Peyer's patch (tissue), 4 donors: Measurements from ENCODE around the gene RAB33B. TPM values are rescaled to one million over a fixed set of nuclear protein-coding genes. Genes with fewer than 3 reads are reported as not detected.

ENCODE experiments used
- DNase-seq, 3 donors: peaks; one replicate each; pipeline ENCODE4 v3.0.0-alpha.2; 2017 to 2019
- H3K27ac ChIP-seq, 4 donors: fragments of 200-600 bp; sonication (generic); one replicate each; pipeline ENCODE4 v1.5.1; 2016 to 2019
- H3K27me3 ChIP-seq, 2 donors: fragments of 200-600 bp; sonication (generic); one replicate each; pipeline ENCODE4 v1.5.1; 2019
- H3K36me3 ChIP-seq, 3 donors: fragments of 200-600 bp; sonication (generic); one replicate each; pipeline ENCODE4 v1.5.1; 2016 to 2019
- H3K4me1 ChIP-seq, 4 donors: fragments of 200-600 bp; sonication (generic); one replicate each; pipeline ENCODE4 v1.5.1; 2016 to 2019
- H3K4me3 ChIP-seq, 4 donors: fragments of 200-600 bp; sonication (generic); 1 replicate in 3 of 4; 2 replicates in 1 of 4; pipeline ENCODE4 v1.5.1; 2016 to 2019; ENCODE audit warnings: mild to moderate bottlenecking in 1 of 4
- H3K9me3 ChIP-seq, 4 donors: fragments of 200-600 bp; sonication (generic); one replicate each; pipeline ENCODE4 v1.5.1; 2016 to 2019; ENCODE audit warnings: mild to moderate bottlenecking in 1 of 4
- POLR2A ChIP-seq, 2 donors: fragments of 450-650 bp; IDR thresholded peaks; one replicate each; pipeline ENCODE4 v1.5.1; 2017; ENCODE audit warnings: antibody characterized with exemption in 2 of 2, mild to moderate bottlenecking in 2 of 2, moderate library complexity in 2 of 2
- total RNA-seq, 4 donors: library from RNA; depleted of rRNA; stranded (reverse); fragments of >200 nt; gene quantifications; one replicate each; pipeline ENCODE4 v1.1.0, GENCODE V29; 2016
- TF ChIP-seq, protein P1 (sequence below), 6 experiments: fragments of 450-650 bp in 4 of 6; fragments of 200-600 bp in 2 of 6; sonication (generic) in 1 of 6; IDR thresholded peaks; one replicate each; pipeline ENCODE4 v1.5.1; 2017 to 2019; ENCODE audit warnings: antibody characterized with exemption in 6 of 6, mild to moderate bottlenecking in 3 of 6, moderate library complexity in 1 of 6

RAB33B gene
- total RNA-seq, 4 donors from 2014 or later, result 5.3 to 8.3 (median 6.6) TPM

DNA sequence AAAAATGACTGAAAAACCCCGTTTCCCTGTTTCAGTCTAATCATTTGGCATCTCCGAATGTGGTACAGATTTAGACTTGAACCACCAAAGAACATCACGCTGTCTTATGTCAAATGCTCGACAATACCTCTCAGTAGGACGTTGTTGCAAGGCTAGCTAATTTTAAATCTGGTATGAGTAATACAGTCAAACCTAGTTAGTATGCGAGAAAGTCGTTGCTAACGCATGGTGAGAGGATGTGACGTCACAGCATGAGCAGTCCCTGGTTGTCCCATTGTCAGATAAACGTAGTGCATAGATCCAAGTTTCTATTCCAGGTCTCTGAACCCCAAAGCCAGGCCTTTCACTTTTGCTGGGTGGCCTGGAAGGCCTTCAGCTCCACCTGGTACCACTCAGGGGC is 57.4 kb downstream of the RAB33B start:
- Histone ChIP-seq H3K9me3 (no peaks in the 10 kb centered on the region), H3K27me3 (no peaks in the 10 kb centered on the region), H3K4me3 (no peak overlapping the region), H3K27ac (no peak overlapping the region), H3K36me3 (peaks cover 0 to 52% (median 0%) of the 10 kb centered on the region in 3 donors), H3K4me1 (no peaks in the 10 kb centered on the region)
- no peak for TF ChIP-seq POLR2A (IDR thresholded peaks at IDR 0.05)
- no peak for DNase-seq

DNA sequence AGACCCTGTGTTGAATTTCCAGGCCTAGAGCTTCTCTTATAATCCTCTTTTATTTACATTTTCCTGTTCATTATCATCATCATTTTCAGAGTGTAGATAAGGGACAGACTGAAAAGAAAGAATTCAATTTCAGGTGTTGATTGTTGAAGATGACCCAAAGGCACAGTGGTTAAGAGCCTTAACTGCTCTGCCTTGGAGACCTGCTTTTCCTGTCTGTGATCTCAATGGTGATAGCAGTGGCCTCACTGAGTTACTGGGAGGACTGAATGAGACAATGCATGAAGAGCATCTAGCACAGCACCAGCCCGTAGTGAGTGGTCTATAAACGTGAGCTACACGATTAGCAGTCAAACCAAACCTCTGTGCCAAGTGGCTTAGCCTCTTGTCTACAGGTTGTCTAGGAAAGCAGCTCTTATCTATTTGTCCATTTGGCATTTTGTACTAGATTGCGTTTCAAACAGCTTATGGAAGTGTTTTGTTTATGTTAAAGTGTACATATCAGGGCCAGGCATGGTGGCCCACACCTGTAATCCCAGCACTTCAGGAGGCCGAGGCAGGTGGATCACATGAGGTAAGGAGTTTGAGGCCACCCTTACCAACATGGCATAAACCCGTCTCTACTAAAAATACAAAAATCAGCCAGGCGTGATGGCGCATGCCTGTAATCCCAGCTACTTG is 60.6 kb downstream of the RAB33B start:
- peaks cover 0 to 72% (median 0%) of the 10 kb centered on the region in 3 donors for H3K36me3 ChIP-seq
- no peak overlapping the region for H3K4me3 ChIP-seq
- DNase-seq, result no peak
- no peaks in the 10 kb centered on the region for H3K27me3 ChIP-seq
- no peaks in the 10 kb centered on the region for H3K9me3 ChIP-seq
- TF ChIP-seq POLR2A (IDR thresholded peaks at IDR 0.05), result no peak
- TF ChIP-seq, protein P1, sequence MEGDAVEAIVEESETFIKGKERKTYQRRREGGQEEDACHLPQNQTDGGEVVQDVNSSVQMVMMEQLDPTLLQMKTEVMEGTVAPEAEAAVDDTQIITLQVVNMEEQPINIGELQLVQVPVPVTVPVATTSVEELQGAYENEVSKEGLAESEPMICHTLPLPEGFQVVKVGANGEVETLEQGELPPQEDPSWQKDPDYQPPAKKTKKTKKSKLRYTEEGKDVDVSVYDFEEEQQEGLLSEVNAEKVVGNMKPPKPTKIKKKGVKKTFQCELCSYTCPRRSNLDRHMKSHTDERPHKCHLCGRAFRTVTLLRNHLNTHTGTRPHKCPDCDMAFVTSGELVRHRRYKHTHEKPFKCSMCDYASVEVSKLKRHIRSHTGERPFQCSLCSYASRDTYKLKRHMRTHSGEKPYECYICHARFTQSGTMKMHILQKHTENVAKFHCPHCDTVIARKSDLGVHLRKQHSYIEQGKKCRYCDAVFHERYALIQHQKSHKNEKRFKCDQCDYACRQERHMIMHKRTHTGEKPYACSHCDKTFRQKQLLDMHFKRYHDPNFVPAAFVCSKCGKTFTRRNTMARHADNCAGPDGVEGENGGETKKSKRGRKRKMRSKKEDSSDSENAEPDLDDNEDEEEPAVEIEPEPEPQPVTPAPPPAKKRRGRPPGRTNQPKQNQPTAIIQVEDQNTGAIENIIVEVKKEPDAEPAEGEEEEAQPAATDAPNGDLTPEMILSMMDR (IDR thresholded peaks at IDR 0.05), result no peak
- H3K4me1 ChIP-seq, result no peaks in the 10 kb centered on the region
- H3K27ac ChIP-seq, result no peak overlapping the region

DNA sequence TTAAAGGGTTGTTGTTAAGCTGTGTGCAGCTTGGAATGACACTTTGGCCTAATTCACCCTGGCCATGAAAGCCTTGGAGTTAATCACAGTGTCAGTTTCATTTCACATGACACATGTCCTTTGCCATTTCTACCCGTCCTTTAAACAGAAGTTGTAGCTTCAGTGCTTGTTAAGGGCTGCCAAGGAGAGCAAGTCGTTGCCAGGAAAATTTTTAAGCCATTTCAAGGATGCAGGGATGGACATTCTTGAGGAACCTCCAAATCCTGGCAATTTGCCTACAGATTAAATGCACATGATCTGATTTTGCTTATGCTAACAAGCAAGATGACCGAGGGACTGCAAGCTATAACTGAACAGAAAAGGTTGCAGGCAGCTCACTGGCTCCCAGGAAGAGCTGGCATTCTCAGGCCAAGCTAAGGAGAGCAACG is 61.6 kb downstream of the RAB33B start:
- H3K4me1 ChIP-seq, result no peaks in the 10 kb centered on the region
- no peaks in the 10 kb centered on the region for H3K9me3 ChIP-seq
- no peak for DNase-seq
- H3K4me3 ChIP-seq, result no peak overlapping the region
- TF ChIP-seq, protein P1 (IDR thresholded peaks at IDR 0.05), result no peak
- TF ChIP-seq POLR2A (IDR thresholded peaks at IDR 0.05), result no peak
- no peaks in the 10 kb centered on the region for H3K27me3 ChIP-seq
- peaks cover 0 to 71% (median 0%) of the 10 kb centered on the region in 3 donors for H3K36me3 ChIP-seq
- H3K27ac ChIP-seq, result no peak overlapping the region

DNA sequence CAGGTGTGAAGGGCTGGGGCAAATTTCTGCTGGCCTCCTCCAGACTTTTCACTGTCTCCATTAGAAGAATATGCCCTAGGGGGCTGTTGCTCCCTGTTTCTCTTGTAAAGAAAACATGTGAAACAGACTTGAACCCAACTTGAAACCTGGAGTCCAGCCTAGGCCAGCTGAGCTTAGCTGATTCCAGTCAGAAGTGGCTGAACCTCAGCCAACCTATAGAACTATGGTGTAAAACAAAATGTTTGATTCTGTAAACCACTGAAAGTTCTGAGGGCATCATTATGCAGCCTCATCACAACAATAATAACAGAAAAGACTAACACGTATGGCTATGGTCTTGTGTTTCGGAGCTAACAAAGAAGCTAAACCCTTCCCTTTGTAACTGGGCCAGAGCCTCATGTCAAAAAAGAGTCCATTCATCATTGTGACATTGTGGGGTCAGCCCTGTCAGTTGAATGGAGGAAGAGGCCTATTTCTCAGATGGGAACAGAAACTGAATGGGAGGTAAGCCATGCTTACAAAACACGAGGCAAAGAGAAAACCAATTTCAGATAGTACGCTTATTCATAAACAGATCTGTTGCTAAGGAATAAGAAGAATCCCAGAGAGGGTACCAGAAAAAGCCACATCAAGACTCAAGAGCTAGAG is 68.0 kb downstream of the RAB33B start:
- H3K36me3 ChIP-seq, result peaks cover 0 to 45% (median 0%) of the 10 kb centered on the region in 3 donors
- no peak for TF ChIP-seq POLR2A (IDR thresholded peaks at IDR 0.05)
- TF ChIP-seq, protein P1 (IDR thresholded peaks at IDR 0.05), result no peak
- no peak overlapping the region for H3K27ac ChIP-seq
- DNase-seq, result no peak
- no peaks in the 10 kb centered on the region for H3K27me3 ChIP-seq
- H3K4me1 ChIP-seq, result no peaks in the 10 kb centered on the region
- H3K9me3 ChIP-seq, result no peaks in the 10 kb centered on the region
- H3K4me3 ChIP-seq, result no peak overlapping the region

DNA sequence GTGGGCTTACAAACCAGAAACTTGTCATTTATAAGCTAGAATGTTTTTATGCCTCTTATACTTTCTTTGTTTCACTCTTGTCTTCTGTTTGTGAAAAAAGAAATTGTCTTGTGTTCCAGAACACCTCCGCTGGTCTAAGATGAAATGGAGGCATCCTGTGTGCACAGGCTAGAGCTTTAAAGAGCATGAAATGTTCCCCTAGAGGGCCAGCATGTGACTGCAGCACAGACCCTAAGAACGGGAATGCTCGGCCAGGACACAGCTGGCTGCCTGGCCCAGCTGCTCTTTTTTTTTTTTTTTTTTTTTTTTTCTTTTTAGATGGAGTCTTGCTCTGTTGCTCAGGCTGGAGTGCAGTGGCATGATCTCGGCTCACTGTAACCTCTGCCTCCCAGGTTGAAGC is 68.5 kb downstream of the RAB33B start:
- DNase-seq, result no peak
- no peak overlapping the region for H3K27ac ChIP-seq
- no peak overlapping the region for H3K4me3 ChIP-seq
- no peaks in the 10 kb centered on the region for H3K9me3 ChIP-seq
- no peaks in the 10 kb centered on the region for H3K4me1 ChIP-seq
- H3K36me3 ChIP-seq, result peaks cover 0 to 39% (median 0%) of the 10 kb centered on the region in 3 donors
- H3K27me3 ChIP-seq, result no peaks in the 10 kb centered on the region
- TF ChIP-seq POLR2A (IDR thresholded peaks at IDR 0.05), result no peak
- TF ChIP-seq, protein P1 (IDR thresholded peaks at IDR 0.05), result no peak

DNA sequence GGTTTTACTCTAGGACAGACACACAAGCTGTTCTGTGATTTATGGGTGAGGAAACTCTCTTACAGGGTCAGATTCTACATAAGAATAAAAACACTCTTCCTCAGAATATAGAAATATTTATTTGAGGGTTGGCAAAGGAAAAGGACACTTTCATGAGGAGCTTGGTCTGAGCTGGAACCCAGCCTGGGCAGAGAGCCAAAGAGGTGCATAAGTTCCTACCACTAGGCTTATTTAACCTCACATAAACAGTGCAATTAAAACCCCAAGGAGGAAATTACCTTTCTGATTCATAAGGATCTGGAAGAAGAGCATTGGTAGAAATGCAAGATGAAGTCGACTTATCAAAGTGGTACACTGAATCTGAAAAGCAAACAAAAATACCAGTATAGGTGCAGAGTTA is 69.2 kb downstream of the RAB33B start:
- H3K36me3 ChIP-seq, result peaks cover 0 to 33% (median 0%) of the 10 kb centered on the region in 3 donors
- no peak overlapping the region for H3K4me3 ChIP-seq
- no peak for DNase-seq
- H3K9me3 ChIP-seq, result no peaks in the 10 kb centered on the region
- H3K27me3 ChIP-seq, result no peaks in the 10 kb centered on the region
- no peak overlapping the region for H3K27ac ChIP-seq
- TF ChIP-seq POLR2A (IDR thresholded peaks at IDR 0.05), result no peak
- TF ChIP-seq, protein P1 (IDR thresholded peaks at IDR 0.05), result no peak
- H3K4me1 ChIP-seq, result no peaks in the 10 kb centered on the region
